Panc1 (cell line): Measurements from ENCODE around the gene IL20RB. TPM values are rescaled to one million over a fixed set of nuclear protein-coding genes. Genes with fewer than 3 reads are reported as not detected.

Experiments used
- ATAC-seq: fragments of 200-7000 bp; cut with Tn5 transposase; 2 replicates; pipeline ENCODE4 v1.9.1; 2020; ENCODE audit warnings: mild to moderate bottlenecking, moderate library complexity
- BruUV-seq: library from RNA; stranded (reverse); fragments of 400-500 nt; replicated peaks from 2 replicates; lab custom pipeline; 2021; lab: Mats Ljungman, UMichigan
- CTCF ChIA-PET: fragments of 300-600 bp; sonication (Branson Sonifier 250); formaldehyde crosslinking; loops from one replicate; lab custom pipeline; 2022; ENCODE audit warnings: antibody characterized with exemption; lab: Charles Lee
- POLR2A ChIA-PET: fragments of 300-600 bp; sonication (Branson Sonifier 250); formaldehyde crosslinking; loops from one replicate; lab custom pipeline; 2022; ENCODE audit warnings: antibody characterized with exemption; lab: Charles Lee
- DNase-seq: peaks from one replicate; pipeline ENCODE4 v3.0.0-alpha.2; 2010; ENCODE audit warnings: low read depth, low spot score
- H3K27ac ChIP-seq: 2 replicates; pipeline ENCODE4 v1.5.1; 2011; ENCODE audit warnings: mild to moderate bottlenecking, low read length, inconsistent platforms
- H3K27me3 ChIP-seq: fragments of 200-500 bp; sonication (Bioruptor generic); 2 replicates; pipeline ENCODE4 v1.6.0; 2014; ENCODE audit warnings: low read length, inconsistent platforms; ENCODE audit not compliant: control insufficient read depth, insufficient read depth
- H3K36me3 ChIP-seq: fragments of 200-500 bp; sonication (Bioruptor generic); 2 replicates; pipeline ENCODE4 v1.5.1; 2014; ENCODE audit warnings: inconsistent platforms, mild to moderate bottlenecking, low read length, moderate library complexity; ENCODE audit not compliant: control insufficient read depth, insufficient read depth
- H3K4me1 ChIP-seq: 2 replicates; pipeline ENCODE4 v1.5.1; 2011; ENCODE audit warnings: inconsistent platforms, mild to moderate bottlenecking, low read length, moderate library complexity; ENCODE audit not compliant: control insufficient read depth, insufficient read depth
- H3K4me3 ChIP-seq, 2 experiments: 2 replicates each; pipeline ENCODE4 v1.5.1; 2011 to 2012; ENCODE audit warnings: low read depth in 2 of 2, low read length in 2 of 2, mild to moderate bottlenecking in 2 of 2, inconsistent platforms in 1 of 2, moderate library complexity in 1 of 2
- H3K9me3 ChIP-seq: fragments of 200-500 bp; sonication (Bioruptor generic); 2 replicates; pipeline ENCODE4 v1.5.1; 2014; ENCODE audit warnings: low read depth, mild to moderate bottlenecking, inconsistent platforms, low read length, moderate library complexity; ENCODE audit not compliant: control insufficient read depth, insufficient read depth
- POLR2AphosphoS5 ChIP-seq: IDR thresholded peaks from 2 replicates; pipeline ENCODE4 v1.6.1; 2012; ENCODE audit warnings: mild to moderate bottlenecking, low read depth, low read length, moderate library complexity
- SIN3A ChIP-seq: IDR thresholded peaks from 2 replicates; pipeline ENCODE4 v1.6.1; 2012; ENCODE audit warnings: low read depth, mild to moderate bottlenecking, low read length, moderate library complexity, borderline replicate concordance; ENCODE audit not compliant: insufficient read depth
- TCF7L2 ChIP-seq: IDR thresholded peaks from 2 replicates; pipeline ENCODE4 v1.6.1; 2011; ENCODE audit warnings: mild to moderate bottlenecking, low read depth, low read length, inconsistent platforms
- in situ Hi-C: cut with HindIII; loops from 2 replicates; pipeline ENCODE4 v1.10.0; 2016; ENCODE audit warnings: low sequenced_read_pairs, low pct_unique_long_range_greater_than_20kb
- intact Hi-C: fragments of 100-400 bp; cut with micrococcal nuclease; formaldehyde crosslinking; loops from one replicate; pipeline ENCODE4 v1.10.0; 2022; ENCODE audit not compliant: unreplicated experiment
- total RNA-seq: library from RNA; stranded (reverse); gene quantifications from one replicate; pipeline ENCODE4 v1.2.1, GENCODE V29; 2021; ENCODE audit not compliant: unreplicated experiment
- TF ChIP-seq, protein P1 (sequence below), 2 experiments: IDR thresholded peaks; 2 replicates each; pipeline ENCODE4 v1.6.1; 2011 to 2012; ENCODE audit warnings: low read depth in 2 of 2, control low read depth in 1 of 2, low read length in 1 of 2, mild to moderate bottlenecking in 1 of 2, moderate library complexity in 1 of 2; ENCODE audit not compliant: insufficient read depth in 1 of 2
- TF ChIP-seq, protein P2 (sequence below): fragments of 450-650 bp; IDR thresholded peaks from 2 replicates; pipeline ENCODE4 v1.5.1; 2017; ENCODE audit warnings: mild to moderate bottlenecking

IL20RB gene
- total RNA-seq, 1 experiment from 2014 or later: 1.7 TPM

DNA sequence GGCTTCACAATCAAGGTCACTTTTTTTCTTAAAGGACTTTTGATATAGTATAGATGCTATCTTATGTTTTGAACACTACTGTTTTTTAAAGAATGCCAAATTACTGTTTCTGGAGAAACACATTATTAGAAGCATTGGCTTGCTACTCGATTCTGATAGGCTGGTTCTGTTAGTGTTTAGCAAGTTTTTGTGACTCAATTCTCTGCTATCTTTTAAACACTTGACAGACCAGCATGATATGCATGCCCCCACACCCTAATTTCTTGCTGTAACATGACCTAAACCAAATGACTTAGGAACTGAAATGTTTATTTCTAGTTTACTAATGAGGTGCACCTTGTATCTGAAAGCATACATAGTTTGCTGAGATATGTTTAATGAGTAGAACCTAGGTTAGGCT is 5.5 kb upstream of the IL20RB start:
- in situ Hi-C loops: no loop called here
- DNase-seq (no peak), ATAC-seq (no peak)
- Histone ChIP-seq H3K4me1 (peaks cover 13% of the 10 kb centered on the region), H3K27ac (no peak overlapping the region), H3K9me3 (no peaks in the 10 kb centered on the region), H3K27me3 (no peaks in the 10 kb centered on the region), H3K36me3 (peaks cover 5% of the 10 kb centered on the region; the same call in 1 of the 2 replicates), H3K4me3 (no peak overlapping the region)
- BruUV-seq: no TSS peak
- ChIA-PET CTCF (no interaction called here), POLR2A (no interaction called here)
- intact Hi-C loops: no loop called here
- TF ChIP-seq, protein P1, sequence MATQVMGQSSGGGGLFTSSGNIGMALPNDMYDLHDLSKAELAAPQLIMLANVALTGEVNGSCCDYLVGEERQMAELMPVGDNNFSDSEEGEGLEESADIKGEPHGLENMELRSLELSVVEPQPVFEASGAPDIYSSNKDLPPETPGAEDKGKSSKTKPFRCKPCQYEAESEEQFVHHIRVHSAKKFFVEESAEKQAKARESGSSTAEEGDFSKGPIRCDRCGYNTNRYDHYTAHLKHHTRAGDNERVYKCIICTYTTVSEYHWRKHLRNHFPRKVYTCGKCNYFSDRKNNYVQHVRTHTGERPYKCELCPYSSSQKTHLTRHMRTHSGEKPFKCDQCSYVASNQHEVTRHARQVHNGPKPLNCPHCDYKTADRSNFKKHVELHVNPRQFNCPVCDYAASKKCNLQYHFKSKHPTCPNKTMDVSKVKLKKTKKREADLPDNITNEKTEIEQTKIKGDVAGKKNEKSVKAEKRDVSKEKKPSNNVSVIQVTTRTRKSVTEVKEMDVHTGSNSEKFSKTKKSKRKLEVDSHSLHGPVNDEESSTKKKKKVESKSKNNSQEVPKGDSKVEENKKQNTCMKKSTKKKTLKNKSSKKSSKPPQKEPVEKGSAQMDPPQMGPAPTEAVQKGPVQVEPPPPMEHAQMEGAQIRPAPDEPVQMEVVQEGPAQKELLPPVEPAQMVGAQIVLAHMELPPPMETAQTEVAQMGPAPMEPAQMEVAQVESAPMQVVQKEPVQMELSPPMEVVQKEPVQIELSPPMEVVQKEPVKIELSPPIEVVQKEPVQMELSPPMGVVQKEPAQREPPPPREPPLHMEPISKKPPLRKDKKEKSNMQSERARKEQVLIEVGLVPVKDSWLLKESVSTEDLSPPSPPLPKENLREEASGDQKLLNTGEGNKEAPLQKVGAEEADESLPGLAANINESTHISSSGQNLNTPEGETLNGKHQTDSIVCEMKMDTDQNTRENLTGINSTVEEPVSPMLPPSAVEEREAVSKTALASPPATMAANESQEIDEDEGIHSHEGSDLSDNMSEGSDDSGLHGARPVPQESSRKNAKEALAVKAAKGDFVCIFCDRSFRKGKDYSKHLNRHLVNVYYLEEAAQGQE (IDR thresholded peaks at IDR 0.05; ENCODE audit: insufficient read depth in 1 of 2, low read depth in 2 of 2, low read length in 1 of 2): no peak
- no peak for TF ChIP-seq SIN3A
- TF ChIP-seq TCF7L2: no peak
- TF ChIP-seq POLR2AphosphoS5: no peak

DNA sequence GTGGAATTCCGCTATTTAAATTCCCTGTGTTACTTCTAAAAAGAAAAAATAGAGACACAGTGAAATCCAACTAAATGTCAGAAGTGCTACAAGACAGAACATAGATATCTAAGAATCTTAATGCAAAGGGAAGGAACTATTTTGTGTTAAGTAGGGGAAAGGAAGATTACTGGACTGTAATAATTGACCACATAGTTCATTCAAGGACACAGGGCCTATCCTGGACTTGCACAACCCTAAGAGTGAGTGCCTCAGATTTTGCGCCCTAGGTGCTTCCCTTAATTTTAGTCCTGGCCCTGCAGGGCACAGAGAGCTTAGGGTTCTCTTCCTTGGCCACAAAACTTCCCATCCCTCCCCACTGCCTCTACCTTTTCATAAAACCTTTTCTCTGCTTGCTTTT is 3.5 kb upstream of the IL20RB start:
- ChIA-PET POLR2A (no interaction called here), CTCF (no interaction called here)
- Histone ChIP-seq H3K27ac (no peak overlapping the region), H3K4me1 (peaks cover 13% of the 10 kb centered on the region), H3K27me3 (no peaks in the 10 kb centered on the region), H3K36me3 (no peaks in the 10 kb centered on the region), H3K4me3 (no peak overlapping the region), H3K9me3 (no peaks in the 10 kb centered on the region)
- DNase-seq (no peak), ATAC-seq (no peak)
- BruUV-seq: no TSS peak
- intact Hi-C loops (no loop called here), in situ Hi-C loops (no loop called here)
- TF ChIP-seq SIN3A (no peak), POLR2AphosphoS5 (no peak), TCF7L2 (no peak)
- TF ChIP-seq, protein P1 (IDR thresholded peaks at IDR 0.05; ENCODE audit: insufficient read depth in 1 of 2, low read depth in 2 of 2, low read length in 1 of 2): no peak
- TF ChIP-seq, protein P2, sequence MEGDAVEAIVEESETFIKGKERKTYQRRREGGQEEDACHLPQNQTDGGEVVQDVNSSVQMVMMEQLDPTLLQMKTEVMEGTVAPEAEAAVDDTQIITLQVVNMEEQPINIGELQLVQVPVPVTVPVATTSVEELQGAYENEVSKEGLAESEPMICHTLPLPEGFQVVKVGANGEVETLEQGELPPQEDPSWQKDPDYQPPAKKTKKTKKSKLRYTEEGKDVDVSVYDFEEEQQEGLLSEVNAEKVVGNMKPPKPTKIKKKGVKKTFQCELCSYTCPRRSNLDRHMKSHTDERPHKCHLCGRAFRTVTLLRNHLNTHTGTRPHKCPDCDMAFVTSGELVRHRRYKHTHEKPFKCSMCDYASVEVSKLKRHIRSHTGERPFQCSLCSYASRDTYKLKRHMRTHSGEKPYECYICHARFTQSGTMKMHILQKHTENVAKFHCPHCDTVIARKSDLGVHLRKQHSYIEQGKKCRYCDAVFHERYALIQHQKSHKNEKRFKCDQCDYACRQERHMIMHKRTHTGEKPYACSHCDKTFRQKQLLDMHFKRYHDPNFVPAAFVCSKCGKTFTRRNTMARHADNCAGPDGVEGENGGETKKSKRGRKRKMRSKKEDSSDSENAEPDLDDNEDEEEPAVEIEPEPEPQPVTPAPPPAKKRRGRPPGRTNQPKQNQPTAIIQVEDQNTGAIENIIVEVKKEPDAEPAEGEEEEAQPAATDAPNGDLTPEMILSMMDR: no peak
